HG02943 (cell line): ENCODE results near the gene FAM3D.

Source experiments
- ATAC-seq: cut with Tn5 transposase; IDR thresholded peaks from one replicate; pipeline ENCODE4 v1.9.1; 2021; ENCODE audit warnings: mild to moderate bottlenecking, low read depth, moderate library complexity; ENCODE audit not compliant: unreplicated experiment

The FAM3D gene

DNA sequence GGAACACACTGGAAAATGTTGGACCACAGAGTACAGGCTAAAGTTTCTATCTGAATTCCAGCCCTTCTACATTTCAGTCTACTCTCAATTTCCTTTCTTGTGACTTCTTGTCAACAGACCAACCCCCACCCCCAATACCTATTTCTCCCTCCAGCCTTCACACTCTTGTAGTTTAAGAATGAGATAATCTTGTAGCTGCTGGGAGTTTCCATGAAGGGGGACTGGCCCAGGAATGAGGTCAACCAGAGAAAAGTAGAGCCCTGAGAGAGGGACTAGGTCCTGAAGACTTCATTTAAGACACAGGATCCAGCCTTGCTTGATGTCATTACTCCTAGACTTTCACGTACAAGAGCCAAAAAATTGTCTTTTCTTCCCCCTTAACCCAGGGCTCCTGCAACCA lies 59.9 kb downstream of the FAM3D start:
- ATAC-seq: no peak

- no peak for ATAC-seq
Observed at GRCh38 chr3:58604031-58604430, 62.5 kb downstream of the FAM3D start.

DNA sequence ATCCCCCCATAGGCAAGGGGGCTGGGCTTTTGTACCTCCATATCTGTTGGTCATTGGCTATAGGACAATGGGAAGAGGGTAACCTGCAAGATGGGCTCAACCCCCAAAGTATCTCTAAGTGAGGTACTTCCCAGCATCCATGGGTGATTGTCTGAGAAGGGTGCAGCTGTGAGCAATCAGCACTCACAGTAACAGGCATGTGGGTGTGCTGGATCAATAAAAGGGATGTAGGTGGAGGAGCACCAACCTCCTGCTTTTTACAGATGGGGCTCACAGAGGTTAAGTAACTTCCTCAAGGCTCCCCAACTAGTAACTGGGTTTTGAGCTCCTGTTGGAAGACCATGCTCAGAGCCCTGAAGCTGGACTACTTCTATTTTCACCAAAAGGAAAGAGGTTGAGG lies 63.0 kb downstream of the FAM3D start:
- ATAC-seq: no peak

- ATAC-seq: no peak
Observed at GRCh38 chr3:58597770-58598310, 68.7 kb downstream of the FAM3D start.

GRCh38 chr3:58596834-58597518 lies 69.6 kb downstream of the FAM3D start:
- no peak for ATAC-seq

GRCh38 chr3:58594117-58594516 lies 72.5 kb downstream of the FAM3D start:
- ATAC-seq: no peak

DNA sequence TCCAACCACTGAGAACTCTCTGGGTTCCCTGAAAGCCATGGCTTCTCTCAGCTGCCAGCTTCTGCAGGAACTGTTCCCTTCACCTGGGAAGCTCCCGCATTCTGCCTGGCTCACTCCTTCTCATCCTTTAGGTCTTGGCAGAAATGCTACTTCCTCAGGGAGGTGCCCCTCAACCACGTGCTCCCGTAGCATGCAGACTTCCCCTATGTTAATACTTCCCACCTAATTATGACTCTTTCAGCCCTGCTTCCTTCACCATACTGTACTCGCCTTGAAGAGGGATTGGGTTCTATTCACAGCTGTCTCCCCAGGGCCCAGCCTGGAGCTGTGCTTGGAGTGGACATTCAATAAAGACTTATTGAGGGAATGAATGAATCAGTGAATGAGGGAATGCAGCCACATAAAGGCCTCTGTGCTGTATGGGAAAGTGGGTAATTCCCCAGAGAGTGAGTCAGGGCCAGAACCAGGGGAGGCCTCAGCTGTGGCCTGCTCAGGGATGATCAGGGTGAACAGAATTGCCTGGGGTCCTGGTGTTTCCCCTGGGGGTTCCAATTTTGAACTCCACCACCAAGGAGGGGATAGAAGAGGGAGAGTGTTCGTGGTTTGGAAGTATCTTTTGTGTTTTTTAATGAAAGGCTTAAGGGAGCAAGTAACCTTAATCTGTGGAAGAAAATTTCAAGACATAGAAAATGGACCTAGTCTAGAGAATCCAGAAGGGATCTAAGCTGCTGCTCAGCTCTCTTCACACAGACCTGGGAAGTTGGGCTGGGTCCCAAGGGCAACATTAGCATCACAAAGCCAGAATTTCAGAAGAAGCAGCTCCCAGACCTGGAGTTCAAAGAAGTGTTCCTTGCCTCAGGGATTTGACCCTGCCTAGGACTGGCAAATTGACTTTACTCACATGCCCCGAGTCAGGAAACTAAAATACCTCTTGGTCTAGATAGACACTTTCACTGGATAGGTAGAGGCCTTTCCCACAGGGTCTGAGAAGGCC lies 74.8 kb downstream of the FAM3D start:
- ATAC-seq: no peak

DNA sequence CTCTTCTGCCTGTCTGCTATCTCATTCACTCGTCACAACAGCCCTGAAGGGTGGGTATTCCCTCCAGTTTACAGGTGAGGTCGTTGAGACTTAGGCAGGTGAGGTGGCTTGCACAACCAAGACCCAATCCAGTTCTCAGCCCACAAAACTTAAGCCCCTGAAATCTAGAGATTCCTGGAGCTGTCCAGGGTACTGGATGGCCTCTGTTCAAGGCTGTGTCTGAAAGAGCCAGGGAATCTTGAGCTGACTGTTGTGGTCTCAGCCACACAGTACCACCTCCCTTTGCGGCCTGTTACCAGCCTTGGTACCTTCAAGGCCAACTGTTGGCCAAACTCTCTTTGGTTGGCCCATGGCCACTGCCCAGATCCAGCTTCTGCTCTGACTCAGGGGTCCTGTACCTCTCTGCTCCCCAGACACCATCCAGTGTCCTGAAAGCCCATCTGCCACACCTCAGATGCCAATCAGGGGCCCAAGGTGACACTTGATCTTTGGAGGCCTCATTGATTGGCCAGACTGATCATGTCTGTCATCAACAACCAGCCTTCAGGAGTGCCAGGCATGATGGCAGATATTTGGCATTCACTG lies 78.5 kb downstream of the FAM3D start:
- no peak for ATAC-seq

GRCh38 chr3:58586776-58587192 lies 79.8 kb downstream of the FAM3D start:
- ATAC-seq: no peak

GRCh38 chr3:58585994-58586393 lies 80.6 kb downstream of the FAM3D start:
- no peak for ATAC-seq

GRCh38 chr3:58585005-58585786 lies 81.4 kb downstream of the FAM3D start:
- ATAC-seq: no peak

DNA sequence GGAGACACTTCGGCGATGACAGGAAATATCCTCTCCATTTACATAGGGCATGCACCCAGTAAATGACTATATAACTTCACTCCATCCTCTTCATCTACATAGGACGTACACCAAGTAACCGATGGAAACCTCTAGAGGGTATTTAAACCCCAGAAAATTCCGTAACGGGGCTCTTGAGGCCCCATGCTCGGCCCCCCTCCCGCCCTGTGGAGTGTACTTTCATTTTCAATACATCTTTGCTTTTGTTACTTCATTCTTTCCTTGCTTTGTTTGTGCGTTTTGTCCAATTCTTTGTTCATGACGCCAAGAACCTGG lies 81.9 kb downstream of the FAM3D start:
- ATAC-seq: no peak
